K562 treated with DMSO at 1 percent for 24 hours (cell line): ENCODE results near the gene OTOR. TPM values are rescaled to one million over a fixed set of nuclear protein-coding genes. Genes with fewer than 3 reads are reported as not detected.

Source experiments
- total RNA-seq: library from RNA; unstranded; fragments of 300-600 nt; gene quantifications from 2 replicates; pipeline ENCODE4 v1.2.3, GENCODE V29; 2022; ENCODE audit warnings: low read depth; ENCODE audit not compliant: insufficient read depth

OTOR gene
- not detected in 2 replicates for total RNA-seq

GRCh38 chr20:16748308-16748900, at the start of gene OTOR:
OTOR (plus strand) TSS chr20:16748358; CDS start chr20:16748402, 44 bp downstream.

GRCh38 chr20:16729565-16730460, 18.3 kb upstream of the OTOR start, which contains the start of gene SNRPB2:
SNRPB2 (plus strand) TSS chr20:16730026; CDS start chr20:16731703, 1,677 bp downstream.

Other genes starting within 250 kb of the OTOR start
- gene KIF16B, start 174.9 kb upstream of the OTOR start, total RNA-seq: 7.5 and 8.2 TPM in 2 replicates
- gene SNRPB2, start 18.3 kb upstream of the OTOR start, total RNA-seq: 26.2 and 29.5 TPM in 2 replicates